Activated gamma-delta T cell treated with anti-CD3 and anti-CD28 coated beads, Interleukin-2, amount 50 U/mL, for 16 hours (primary cell): ENCODE results near the gene EOMES.

Experiments
- DNase-seq: peaks from one replicate; pipeline ENCODE4 v3.0.0-alpha.2; 2020; ENCODE audit warnings: low read depth

EOMES gene

DNA sequence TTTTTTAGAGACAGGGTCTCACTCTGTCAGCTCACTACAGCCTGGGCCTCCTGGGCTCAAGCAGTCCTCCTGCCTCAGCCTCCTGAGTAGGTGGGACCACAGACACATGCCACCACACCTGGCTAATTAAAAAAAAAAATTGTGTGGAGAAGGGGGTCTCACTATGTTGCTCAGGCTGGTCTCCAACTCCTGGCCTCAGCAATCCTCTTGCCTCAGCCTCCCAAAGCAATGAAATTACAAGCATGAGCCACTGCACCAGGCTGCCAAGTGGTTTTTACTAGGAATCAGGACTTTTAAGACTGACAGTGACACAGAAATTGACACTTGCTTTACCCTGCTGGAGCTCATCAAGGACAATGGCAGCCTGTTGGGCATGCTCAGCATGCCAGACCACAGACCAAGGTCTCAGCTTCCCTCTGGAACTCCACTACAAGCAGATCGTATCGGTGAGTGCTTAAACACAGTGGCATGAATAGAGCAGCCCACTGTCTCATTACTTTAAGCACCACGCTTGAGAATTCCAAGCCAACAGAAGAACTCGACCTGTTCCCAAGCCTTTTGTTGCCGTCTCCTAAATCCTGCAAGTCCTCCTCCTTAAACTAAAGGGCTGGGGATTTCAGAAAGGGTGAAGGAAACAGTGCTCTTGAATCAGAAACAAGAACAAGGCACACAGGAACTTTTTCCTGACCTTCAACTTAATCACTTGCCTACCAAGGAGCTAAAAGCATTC, 41.4 kb downstream of the EOMES start:
- no peak for DNase-seq

- no peak for DNase-seq
Measured at GRCh38 chr3:27679691-27680090, 42.4 kb downstream of the EOMES start.

DNA sequence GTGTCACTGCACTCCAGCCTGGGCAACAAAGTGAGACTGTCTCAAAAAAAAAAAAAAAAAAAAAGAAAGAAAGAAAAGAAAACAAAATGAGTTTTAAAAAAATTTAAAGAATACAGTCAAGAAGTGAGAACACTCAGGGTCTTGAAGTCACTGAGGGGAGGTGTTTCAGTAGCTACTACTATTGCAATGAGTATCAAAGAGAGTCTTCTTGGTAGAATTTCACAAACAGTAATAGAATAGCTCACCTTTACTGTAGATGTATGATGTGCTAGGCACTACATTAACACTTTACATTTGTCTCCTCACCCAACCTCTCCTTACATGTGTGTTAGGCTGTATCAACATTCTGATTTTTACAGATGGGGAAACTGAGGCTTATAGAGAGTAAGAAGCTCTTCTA, 43.9 kb downstream of the EOMES start:
- no peak for DNase-seq

DNA sequence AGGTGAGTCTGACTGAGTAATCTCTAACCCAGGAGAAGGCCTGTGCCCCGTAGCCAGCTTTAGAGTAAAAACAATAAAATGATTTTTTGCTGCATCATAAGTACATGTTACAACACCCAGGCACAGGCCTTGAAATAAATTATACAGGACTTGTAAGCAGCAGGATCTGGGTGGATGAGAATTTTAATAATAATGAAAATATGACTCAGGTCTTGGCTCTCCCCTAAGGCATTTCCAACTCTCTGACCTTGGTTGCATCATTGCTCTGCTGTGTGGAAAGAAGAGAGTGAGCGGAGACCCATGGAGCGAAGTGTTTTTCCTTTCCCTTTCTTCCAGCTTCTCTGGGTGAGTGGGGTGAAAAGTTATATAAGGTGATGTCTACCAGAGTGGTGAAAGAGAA, 44.6 kb downstream of the EOMES start:
- no peak for DNase-seq

DNA sequence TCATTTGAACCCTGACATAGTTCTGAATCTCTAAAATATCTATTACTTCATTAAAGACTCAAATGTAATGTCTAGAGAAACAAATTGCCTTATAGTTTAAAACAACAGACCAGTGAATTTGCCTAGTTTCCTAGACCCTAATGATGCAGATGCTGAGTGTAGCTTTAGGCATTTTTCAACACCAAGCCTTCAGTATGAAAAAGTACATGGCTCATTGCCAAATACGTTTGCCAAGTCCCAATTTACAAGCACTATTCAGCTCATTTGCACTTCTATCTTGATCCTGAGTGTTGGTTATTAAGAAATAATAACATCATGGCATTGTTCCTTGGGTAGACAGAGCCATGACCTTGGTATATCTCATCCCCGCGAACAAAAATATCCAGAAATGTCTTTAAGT, 46.8 kb downstream of the EOMES start:
- no peak for DNase-seq

DNA sequence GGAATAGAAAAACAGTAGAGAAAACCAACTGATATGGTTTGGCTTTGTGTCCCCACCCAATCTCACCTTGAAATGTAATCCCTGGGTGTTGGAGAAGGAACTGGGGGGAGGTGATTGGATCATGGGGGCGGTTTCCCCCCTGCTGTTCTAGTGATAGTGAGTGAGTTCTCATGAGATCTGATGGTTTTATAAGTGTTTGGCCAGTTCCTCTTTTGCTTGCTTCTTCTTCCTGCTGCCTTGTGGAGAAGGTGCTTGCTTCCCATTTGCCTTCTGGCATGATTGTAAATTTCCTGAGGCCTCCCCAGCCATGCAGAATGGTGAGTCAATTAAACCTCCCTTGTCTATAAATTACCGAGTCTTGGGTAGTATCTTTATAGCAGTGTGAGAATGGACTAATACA, 48.4 kb downstream of the EOMES start:
- DNase-seq: no peak

GRCh38 chr3:27671101-27671500, 51.0 kb downstream of the EOMES start:
- no peak for DNase-seq

GRCh38 chr3:27670619-27671018, 51.5 kb downstream of the EOMES start:
- DNase-seq: no peak

GRCh38 chr3:27669591-27669990, 52.5 kb downstream of the EOMES start:
- no peak for DNase-seq

- DNase-seq: no peak
Measured at GRCh38 chr3:27667751-27668150, 54.4 kb downstream of the EOMES start.

- no peak for DNase-seq
Measured at GRCh38 chr3:27666708-27667107, 55.4 kb downstream of the EOMES start.

- no peak for DNase-seq
Measured at GRCh38 chr3:27666272-27666671, 55.9 kb downstream of the EOMES start.
